HG03521 (cell line): ENCODE data around the gene LINC00632.

Source experiments
- ATAC-seq: cut with Tn5 transposase; IDR thresholded peaks from one replicate; pipeline ENCODE4 v1.9.1; 2021; ENCODE audit warnings: mild to moderate bottlenecking, moderate library complexity; ENCODE audit not compliant: unreplicated experiment

LINC00632 gene

DNA sequence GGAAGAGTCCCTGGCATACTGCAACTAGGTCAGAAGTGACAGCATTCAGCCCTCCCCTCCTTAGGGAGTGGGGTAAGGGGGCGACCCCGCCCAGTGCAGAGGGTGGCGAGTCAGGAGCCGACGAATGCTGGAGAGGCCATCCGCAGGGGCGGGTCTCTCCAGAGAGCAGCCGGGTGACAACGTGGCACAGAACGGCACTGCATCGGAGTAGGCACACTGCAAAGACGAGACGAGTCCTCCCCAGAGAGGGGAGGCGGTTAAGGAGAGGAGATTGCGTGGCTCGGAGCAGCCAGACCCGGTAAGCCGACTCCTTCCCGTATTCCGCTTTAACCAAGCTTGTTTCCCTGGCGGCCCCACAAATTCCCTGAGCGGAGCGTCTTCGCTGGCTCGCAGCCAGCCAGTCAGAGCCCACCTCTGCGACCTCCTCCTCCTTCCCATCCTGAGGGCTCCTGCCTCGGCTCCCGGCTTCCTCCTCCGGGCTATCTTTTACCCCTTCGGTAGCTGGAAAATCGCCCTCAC, 54.9 kb downstream of the LINC00632 start:
- ATAC-seq, result no peak

DNA sequence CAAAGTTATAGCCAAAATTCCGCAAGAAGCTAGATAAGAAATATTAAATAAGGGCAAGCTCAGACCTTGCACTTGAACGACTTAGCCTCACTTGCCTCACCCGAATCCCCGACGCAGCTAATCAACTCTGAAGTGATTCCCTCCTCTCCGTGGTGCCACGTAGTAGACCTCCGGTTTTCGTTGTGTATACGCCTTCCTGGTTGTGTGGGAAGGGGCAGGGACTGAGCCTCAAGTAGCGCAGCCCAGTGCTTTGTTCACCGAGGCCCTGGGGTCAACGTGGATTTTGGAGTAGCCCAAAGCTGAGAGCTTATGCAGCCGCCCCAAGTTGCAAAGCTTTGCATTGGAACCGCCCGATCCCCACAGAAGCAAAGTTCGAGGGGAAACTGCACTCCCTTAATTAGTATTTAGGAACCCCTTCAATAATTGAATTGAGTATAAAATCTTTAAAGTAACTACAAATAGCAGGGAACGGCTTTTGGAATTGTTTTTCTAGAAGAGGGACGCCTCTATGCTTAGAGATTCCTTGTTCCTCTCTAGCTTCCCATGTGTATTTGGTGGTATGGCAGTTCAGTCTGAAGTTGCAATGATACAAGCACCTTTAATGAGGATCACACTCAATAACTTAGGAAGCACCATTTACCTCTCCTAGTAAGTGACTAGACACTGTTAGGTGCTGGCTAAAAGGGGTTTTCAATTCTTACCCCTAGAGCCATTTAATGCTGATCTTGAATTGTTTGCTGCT, 55.7 kb downstream of the LINC00632 start:
- no peak for ATAC-seq

DNA sequence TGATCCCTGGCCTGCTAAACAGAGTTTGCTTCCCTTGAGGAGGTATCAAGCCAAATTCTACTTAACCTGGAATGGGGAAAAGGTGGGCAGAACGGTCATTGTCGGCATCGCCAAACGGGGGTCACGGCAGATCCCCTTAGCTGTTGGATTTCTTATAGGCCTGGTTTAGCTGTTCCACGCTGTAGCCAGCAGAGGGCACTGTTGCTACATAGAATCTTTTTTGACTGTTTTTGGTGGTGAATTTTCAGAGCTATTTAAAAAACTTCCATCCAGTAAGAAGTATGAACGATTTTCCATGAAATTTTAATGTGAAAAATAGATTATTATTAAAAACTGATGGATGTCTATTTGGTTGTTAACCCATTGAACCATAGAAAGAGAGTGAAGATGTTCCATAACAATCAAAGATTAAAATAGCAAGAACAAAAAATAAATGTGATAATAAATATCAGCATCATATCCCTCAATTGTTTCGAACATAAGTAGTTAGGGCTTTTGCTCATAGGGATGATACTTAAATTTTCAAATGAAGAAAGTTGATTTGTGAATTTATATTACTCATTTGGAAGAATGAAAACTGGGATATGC, 56.6 kb downstream of the LINC00632 start:
- ATAC-seq, result no peak

DNA sequence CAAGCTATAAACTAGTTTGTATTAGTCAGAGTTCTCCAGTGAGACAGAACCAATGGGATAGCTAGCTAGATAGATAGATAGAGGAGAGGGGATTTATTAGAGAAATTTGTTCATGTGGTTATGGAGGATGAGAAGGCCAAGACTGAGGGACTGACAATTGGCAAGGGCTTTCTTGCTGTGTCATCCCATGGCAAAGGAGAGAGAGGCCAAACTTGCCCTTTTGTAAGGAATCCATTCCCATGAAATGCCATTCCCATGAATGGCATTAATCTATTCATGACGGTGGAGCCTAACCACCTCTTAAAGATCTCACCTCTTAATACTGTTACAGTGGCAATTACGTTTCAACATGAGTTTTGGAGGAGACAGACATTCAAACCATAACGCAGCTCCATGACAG, 58.1 kb downstream of the LINC00632 start:
- ATAC-seq, result no peak

DNA sequence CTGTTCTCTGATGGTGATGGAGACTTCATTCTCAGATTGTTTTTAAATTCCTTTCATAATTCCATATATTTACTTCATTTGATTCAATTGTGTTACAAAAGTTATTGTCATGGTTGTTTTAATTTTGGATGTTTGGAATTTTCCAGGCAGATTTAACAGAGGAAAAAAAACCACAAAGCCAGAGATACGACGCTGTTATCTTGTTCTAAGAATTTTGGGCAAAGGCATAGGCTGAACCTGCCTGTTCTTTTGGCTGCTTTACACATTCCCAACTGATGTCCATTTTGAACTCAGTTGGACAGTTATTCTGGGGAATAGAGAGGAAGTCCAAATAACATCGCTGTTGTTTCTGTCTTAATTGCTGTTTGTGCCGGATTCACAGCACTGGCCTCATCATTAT, 65.7 kb downstream of the LINC00632 start:
- ATAC-seq, result no peak

DNA sequence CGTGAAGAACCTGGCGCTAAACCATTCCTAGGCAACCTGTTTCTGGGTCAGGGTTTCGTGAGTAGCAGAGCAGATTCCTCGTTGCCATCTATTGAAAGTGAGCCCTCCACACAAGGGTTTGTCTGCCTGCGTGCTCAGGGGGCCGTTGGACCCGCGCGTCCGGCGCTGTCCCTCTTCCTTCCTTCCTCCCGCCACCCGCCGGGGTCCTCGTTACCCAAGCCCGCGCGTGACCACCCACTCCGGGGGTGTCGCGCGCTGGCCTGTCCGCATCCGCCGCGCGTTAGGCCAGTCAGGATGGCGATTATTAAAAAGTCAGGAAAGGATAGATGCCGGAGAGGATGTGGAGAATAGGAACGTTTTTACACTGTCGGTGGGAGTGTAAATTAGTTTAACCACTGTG, 66.8 kb downstream of the LINC00632 start:
- ATAC-seq, result no peak

DNA sequence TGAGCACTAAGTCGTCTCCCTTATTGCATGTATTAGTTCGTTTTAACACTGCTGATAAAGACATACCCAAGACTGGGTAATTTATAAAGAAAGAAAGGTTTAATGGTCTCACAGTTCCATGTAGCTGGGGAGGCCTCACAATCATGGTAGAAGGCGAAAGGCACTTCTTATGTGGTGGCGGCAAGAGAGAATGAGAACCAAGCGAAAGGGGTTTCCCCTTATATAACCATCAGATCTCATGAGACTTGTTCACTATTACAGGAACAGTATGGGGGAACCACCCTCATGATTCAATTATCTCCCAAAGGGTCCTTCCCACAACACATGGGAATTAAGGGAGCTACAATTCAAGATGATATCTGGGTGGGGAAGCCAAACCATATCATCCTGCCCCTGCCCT, 85.1 kb downstream of the LINC00632 start:
- ATAC-seq, result no peak

DNA sequence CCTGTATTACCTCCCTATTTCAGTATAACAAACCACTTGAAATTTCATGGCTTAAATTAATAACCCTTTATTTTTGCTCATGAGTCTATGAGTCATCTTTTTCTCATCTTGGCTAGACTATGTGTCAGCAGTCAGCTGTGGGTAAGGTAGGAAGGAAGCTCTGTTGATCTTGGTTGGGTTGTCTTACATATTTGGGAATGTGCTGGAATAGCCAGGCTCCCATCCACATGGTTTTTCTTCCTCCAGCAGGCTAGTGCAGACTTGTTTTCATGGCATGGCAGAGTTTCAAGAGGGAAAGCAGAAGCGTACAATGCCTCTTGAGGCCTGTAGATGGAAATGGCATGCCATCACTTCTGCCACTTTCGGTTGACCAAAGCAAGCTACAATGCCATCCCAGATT, 89.7 kb downstream of the LINC00632 start:
- ATAC-seq, result no peak

DNA sequence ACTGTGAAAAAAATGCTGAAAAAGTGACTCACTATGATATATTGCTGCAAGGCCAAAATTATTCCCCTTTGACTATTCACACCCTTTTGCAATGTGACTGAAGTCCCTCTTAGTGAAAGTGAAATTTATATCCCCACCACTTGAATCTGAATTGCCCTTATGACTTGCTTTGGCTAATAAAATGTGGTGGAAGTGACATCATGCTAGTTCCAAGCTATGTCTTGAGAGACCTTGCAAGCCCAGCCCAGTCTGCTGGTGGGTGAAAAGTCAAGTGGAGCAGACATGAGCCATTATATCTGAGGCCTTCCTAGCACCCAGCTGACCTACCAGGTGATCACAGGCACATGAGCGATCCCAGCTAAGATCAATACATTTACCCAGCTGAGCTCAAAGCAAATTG, 94.7 kb downstream of the LINC00632 start:
- ATAC-seq, result no peak

DNA sequence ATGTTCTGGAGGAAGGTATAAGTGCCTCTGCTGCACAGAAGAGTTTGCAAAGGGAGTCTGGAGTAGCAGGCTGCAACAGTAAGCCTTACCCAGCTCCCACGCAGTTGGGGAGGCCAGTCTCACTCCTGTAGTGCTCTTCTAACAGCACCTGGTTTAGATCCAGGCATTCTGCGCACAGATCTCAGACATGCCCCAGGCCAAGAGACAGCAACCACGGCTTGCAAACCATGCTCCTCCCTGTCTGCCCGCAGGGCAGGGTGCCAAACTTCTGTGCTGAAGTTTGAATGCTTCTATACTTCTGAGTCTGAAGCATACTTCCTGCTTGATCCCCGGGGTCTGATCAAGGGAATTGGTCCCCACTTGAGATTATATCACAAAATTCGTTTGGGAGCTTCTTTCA, 106.3 kb downstream of the LINC00632 start:
- no peak for ATAC-seq

DNA sequence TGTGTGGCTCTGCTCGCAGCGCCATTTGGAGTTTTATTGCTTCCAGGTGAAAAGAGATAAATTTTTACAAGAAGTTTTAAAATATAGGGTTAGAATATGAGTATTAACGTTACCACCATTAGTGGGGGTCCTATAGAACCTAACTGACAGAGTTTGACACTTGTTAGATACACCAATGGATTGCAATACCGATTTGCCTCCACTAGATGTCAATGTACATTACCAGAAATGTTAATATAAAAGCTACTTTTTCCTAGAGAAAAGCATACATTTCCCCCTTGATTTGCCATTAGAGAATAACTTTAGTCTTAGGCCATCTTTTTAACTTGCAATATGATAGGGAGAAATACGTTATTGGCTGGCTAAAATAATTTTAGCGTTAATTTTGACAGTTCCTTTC, 108.4 kb downstream of the LINC00632 start:
- ATAC-seq, result no peak

DNA sequence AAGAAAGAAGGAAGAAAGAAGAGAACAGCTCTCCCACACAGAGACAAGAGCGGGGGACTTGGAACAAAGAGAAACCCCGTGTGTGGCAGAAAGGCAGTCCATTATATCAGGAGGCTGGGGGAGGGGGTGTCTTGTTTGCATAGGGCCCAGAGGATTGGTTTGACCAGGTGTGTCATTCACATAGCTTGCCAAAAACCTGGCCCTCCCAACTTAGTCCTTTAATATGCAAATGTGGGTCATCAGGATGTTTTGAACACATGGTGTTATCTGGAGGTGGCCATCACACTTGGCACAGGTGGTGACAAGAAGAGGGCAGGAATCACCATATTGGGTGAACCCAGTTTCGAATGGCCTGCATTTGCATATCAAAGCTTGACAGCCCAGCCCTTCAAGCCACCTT, 111.7 kb downstream of the LINC00632 start:
- no peak for ATAC-seq

DNA sequence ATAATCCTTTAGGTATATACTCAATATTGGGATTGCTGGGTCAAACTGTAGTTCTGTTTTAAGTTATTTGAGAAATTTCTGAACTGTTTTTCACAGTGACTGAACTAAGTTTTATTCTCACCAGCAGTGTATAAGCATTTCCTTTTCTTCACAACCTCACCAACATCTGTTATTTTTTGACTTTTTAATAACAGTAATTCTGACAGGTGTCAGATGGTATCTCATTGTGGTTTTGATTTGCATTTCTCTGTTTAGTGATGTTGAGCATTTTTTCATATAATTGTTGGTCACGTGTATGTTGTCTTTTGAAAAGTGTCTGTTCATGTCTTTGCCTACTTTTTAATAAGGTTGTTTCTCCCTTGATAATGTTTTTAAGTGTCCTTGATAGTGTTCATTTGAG, 112.6 kb downstream of the LINC00632 start:
- no peak for ATAC-seq

DNA sequence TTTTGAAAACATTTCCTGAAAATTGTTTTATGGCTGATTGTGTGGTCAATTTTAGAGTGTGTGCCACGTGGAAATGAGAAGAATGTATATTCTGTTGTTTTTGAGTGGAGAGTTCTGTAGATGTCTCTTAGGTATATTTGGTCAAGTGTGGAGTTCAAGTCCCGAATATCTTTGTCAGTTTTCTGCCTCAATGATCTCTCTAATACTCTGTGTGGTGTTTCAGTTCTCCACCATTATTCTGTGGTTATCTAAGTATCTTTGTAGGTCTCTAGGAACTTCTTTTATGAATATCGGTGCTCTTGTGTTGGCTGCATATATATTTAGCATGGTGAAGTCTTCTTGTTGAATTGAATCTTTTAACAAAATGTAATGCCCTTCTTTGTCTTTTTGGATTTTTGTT, 113.3 kb downstream of the LINC00632 start:
- no peak for ATAC-seq

DNA sequence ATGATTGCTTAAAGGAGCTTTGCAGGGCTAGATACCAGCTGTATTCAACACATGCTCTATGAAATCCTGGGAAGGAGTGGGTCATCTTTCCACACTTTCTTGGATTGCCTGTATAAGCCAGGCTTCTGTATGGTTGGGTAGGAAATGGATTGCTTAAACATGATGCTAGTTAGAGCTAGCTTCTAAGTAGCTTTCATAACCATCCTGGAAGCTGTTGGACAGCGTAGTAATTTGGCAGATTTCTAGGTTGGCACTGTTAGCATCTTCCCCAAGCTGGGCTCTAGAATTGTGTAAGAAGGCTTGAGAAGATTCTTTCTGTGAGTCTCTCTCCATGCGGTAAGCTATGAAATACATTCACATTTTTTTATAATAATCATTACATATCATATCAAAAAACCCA, 127.3 kb downstream of the LINC00632 start:
- ATAC-seq, result no peak
